SU-DHL-6 (cell line): Measurements from ENCODE around the gene RPS6KA2.
"Not testable (repeated sequence)": the region's sequence is repeated elsewhere in the genome, so short reads cannot be mapped to it uniquely, and the experiment has no call there.

Experiments used
- H2AFZ ChIP-seq: fragments of 200-600 bp; sonication (generic); 2 replicates; pipeline ENCODE4 v1.6.1; 2014; ENCODE audit warnings: low read depth, mild to moderate bottlenecking, moderate library complexity, mixed read lengths, antibody characterized with exemption, low read length; ENCODE audit not compliant: severe bottlenecking
- H3F3A ChIP-seq: fragments of 200-600 bp; shearing (Covaris generic); 2 replicates; pipeline ENCODE4 v1.6.0; 2016; ENCODE audit warnings: antibody characterized with exemption, mild to moderate bottlenecking; ENCODE audit not compliant: insufficient read depth
- H3K27ac ChIP-seq: fragments of 200-600 bp; sonication (generic); 2 replicates; pipeline ENCODE4 v1.5.1; 2016; ENCODE audit warnings: low read depth, mild to moderate bottlenecking, low read length, moderate library complexity, mixed read lengths
- H3K27me3 ChIP-seq: fragments of 200-600 bp; sonication (generic), shearing (Covaris generic); 2 replicates; pipeline ENCODE4 v1.6.0; 2014; ENCODE audit warnings: mild to moderate bottlenecking, low read length
- H3K36me3 ChIP-seq: fragments of 200-600 bp; sonication (generic); 2 replicates; pipeline ENCODE4 v1.6.1; 2014; ENCODE audit warnings: mild to moderate bottlenecking, low read length, mixed read lengths
- H3K4me2 ChIP-seq: fragments of 300-600, 200-600 bp; shearing (Covaris generic), sonication (generic); 2 replicates; pipeline ENCODE4 v1.6.0; 2014; ENCODE audit warnings: low read length, low read depth, mild to moderate bottlenecking; ENCODE audit not compliant: poor library complexity, severe bottlenecking
- H3K4me3 ChIP-seq: fragments of 200-600 bp; sonication (generic); 2 replicates; pipeline ENCODE4 v1.5.1; 2014; ENCODE audit warnings: antibody characterized with exemption, low read length, mild to moderate bottlenecking, mixed read lengths; ENCODE audit not compliant: insufficient read depth, poor library complexity, severe bottlenecking
- H3K79me2 ChIP-seq: fragments of 200-600 bp; sonication (generic); 2 replicates; pipeline ENCODE4 v1.6.1; 2014; ENCODE audit warnings: mild to moderate bottlenecking, low read length, moderate library complexity; ENCODE audit not compliant: insufficient read depth
- H3K9ac ChIP-seq: fragments of 200-600 bp; sonication (generic); 2 replicates; pipeline ENCODE4 v1.7.0; 2014; ENCODE audit warnings: mild to moderate bottlenecking, low read length
- H3K9me2 ChIP-seq: fragments of 200-600 bp; sonication (generic); replicated peaks from 2 replicates; pipeline ENCODE4 v1.6.1; 2014; ENCODE audit warnings: low read length; ENCODE audit not compliant: insufficient read depth
- H3K9me3 ChIP-seq: fragments of 200-600 bp; sonication (generic); 2 replicates; pipeline ENCODE4 v1.6.1; 2014; ENCODE audit warnings: low read length, mixed read lengths; ENCODE audit not compliant: insufficient read depth
- H4K20me1 ChIP-seq: fragments of 200-600 bp; sonication (generic); 2 replicates; pipeline ENCODE4 v1.6.1; 2014; ENCODE audit warnings: low read depth, mild to moderate bottlenecking, antibody characterized with exemption, low read length, moderate library complexity, mixed read lengths
- EZH2phosphoT487 ChIP-seq: fragments of 200-600 bp; sonication (generic), shearing (Covaris generic); conservative IDR thresholded peaks from 2 replicates; pipeline ENCODE4 v1.6.1; 2018; ENCODE audit warnings: mild to moderate bottlenecking, antibody characterized with exemption, low read length, moderate library complexity, mixed read lengths
- TF ChIP-seq, protein P1 (sequence below): fragments of 200-600 bp; sonication (generic); IDR thresholded peaks from one replicate; pipeline ENCODE4 v1.5.1; 2017; ENCODE audit warnings: antibody characterized with exemption, mild to moderate bottlenecking, low read length, moderate library complexity; ENCODE audit not compliant: insufficient read depth, poor library complexity, severe bottlenecking

RPS6KA2 gene

DNA sequence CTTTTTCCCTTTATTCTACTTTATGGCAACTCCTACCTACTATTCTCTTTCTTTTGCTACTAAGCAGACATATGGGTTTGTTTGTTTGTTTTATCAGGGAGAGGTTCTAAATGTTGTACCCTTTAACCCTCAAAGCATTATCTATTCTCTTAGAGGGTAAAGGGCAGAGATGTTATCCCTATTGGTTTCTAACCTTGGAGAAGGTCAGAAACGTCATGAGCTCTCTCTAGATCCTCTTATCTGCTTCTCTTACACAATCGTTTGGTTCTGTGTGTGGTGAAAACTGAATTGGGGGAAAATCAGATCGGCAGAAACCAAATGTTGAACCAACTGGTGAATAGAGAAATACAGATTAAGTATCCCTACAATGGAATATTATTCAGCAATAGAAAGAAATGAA, 237.9 kb downstream of the RPS6KA2 start:
- H3K36me3 ChIP-seq: no peaks in the 10 kb centered on the region
- H3K9me2 ChIP-seq: no peaks in the 10 kb centered on the region
- H3K27ac ChIP-seq: no peak overlapping the region
- H3K9me3 ChIP-seq: no peaks in the 10 kb centered on the region
- no peaks in the 10 kb centered on the region for H3K27me3 ChIP-seq
- no peaks in the 10 kb centered on the region for H4K20me1 ChIP-seq
- TF ChIP-seq EZH2phosphoT487: no peak
- TF ChIP-seq, protein P1, sequence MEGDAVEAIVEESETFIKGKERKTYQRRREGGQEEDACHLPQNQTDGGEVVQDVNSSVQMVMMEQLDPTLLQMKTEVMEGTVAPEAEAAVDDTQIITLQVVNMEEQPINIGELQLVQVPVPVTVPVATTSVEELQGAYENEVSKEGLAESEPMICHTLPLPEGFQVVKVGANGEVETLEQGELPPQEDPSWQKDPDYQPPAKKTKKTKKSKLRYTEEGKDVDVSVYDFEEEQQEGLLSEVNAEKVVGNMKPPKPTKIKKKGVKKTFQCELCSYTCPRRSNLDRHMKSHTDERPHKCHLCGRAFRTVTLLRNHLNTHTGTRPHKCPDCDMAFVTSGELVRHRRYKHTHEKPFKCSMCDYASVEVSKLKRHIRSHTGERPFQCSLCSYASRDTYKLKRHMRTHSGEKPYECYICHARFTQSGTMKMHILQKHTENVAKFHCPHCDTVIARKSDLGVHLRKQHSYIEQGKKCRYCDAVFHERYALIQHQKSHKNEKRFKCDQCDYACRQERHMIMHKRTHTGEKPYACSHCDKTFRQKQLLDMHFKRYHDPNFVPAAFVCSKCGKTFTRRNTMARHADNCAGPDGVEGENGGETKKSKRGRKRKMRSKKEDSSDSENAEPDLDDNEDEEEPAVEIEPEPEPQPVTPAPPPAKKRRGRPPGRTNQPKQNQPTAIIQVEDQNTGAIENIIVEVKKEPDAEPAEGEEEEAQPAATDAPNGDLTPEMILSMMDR: no peak
- no peak overlapping the region for H3K9ac ChIP-seq
- H3K4me3 ChIP-seq: no peak overlapping the region
- no peak overlapping the region for H2AFZ ChIP-seq
- no peaks in the 10 kb centered on the region for H3K79me2 ChIP-seq
- H3F3A ChIP-seq: no peaks in the 10 kb centered on the region
- H3K4me2 ChIP-seq: no peak overlapping the region

DNA sequence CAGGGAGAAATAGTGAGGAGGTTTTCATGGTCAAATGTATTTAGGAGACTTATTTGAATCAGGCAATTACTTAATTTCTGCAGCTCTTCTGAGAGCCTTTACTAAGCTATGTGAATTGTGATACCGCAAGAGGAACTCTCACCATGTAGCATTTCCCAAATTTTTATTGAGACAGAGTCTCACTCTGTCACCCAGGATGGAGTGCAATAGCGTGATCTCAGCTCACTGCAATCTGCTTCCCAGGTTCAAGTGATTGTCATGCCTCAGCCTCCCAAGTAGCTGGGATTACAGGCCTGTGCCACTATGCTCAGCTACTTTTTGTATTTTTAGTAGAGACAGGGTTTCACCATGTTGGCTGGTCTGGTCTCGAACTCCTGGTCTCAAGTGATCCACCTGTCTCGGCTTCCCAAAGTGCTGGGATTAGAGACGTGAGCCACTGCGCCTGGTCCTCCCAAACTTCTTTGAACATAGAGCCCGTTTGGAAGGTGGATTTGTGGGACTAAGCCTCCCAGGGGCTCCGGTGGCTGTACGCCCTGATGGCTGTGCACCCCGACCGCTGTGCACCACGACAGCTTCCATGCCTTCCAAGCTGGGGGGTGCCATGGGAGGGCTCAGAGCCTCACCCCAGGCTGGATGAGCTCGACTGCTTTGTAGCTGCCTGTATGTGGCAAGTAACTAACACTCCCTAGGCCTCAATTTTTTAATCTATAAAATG, 238.6 kb downstream of the RPS6KA2 start:
- no peaks in the 10 kb centered on the region for H3K9me3 ChIP-seq

DNA sequence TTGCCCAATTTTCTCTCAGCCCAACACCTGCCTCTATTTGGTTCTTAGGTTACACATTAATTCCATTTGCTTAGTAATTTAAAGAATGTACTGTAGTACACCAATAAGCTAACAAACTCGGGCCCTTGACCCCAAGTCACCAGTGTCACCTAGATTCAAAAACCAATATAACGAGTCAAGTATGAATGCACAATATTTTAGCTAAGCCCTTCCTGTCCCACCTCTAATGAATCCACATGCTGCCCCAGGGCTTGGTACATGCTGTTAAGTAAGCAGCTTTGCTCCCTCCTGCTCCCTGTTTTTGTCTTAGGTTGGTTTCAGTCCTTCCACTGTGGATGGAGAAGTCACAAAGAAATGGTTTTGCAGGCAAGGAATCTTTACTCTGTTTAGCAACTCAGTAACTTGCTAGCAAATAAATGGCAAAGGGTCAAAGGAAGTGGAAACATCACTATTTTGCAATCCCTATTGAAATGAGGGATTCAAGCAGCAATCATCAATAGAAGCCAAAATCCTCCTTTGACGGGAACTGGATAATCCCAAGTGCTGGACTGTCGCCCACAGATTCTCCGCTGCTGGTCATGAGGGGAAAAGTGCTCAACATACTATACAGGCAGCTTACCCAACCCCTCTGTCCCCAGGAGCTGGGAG, 239.3 kb downstream of the RPS6KA2 start:
- Histone ChIP-seq H3K36me3 (no peaks in the 10 kb centered on the region), H2AFZ (no peak overlapping the region), H3F3A (no peaks in the 10 kb centered on the region), H3K27ac (no peak overlapping the region), H3K27me3 (no peaks in the 10 kb centered on the region), H3K79me2 (no peaks in the 10 kb centered on the region), H3K9me2 (no peaks in the 10 kb centered on the region), H3K9me3 (no peaks in the 10 kb centered on the region), H4K20me1 (no peaks in the 10 kb centered on the region), H3K4me2 (no peak overlapping the region), H3K4me3 (no peak overlapping the region), H3K9ac (no peak overlapping the region)
- TF ChIP-seq, protein P1: no peak

More for the DNA sequence above, 238.6 kb downstream of the RPS6KA2 start:
- Histone ChIP-seq H3K9ac (no peak overlapping the region), H3K27me3 (no peaks in the 10 kb centered on the region), H3K79me2 (no peaks in the 10 kb centered on the region), H3K36me3 (no peaks in the 10 kb centered on the region), H3K27ac (no peak overlapping the region), H3K9me2 (no peaks in the 10 kb centered on the region), H3K4me3 (no peak overlapping the region), H3F3A (no peaks in the 10 kb centered on the region), H3K4me2 (no peak overlapping the region), H4K20me1 (no peaks in the 10 kb centered on the region), H2AFZ (no peak overlapping the region)
- TF ChIP-seq, protein P1: no peak
- no peak for TF ChIP-seq EZH2phosphoT487

DNA sequence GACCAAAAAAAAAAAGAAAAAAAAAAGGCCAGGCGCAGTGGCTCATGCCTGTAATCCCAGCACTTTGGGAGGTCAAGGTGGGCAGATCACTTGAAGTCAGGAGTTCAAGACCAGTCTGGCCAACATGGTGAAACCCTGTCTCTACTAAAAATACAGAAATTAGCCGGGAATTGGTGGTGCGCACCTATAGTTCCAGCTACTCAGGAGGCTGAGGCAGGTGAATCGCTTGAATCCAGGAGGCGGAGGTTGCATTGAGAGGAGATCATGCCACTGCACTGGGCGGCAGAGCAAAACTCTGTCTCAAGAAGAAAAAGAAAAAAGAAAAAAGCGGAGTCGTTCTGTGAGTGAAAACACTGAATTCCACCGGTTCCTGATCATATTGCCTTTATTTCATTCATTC, 240.0 kb downstream of the RPS6KA2 start:
- not testable (repeated sequence) for H4K20me1 ChIP-seq, H3K27ac ChIP-seq, H3K9me3 ChIP-seq, H3K9ac ChIP-seq, H3K4me2 ChIP-seq, H3K9me2 ChIP-seq, H3F3A ChIP-seq, H3K79me2 ChIP-seq, H3K27me3 ChIP-seq, H3K36me3 ChIP-seq, H2AFZ ChIP-seq, H3K4me3 ChIP-seq
